Kidney epithelial cell (primary cell): ENCODE measurements around the gene FBXO47. TPM values are rescaled to one million over a fixed set of nuclear protein-coding genes. Genes with fewer than 3 reads are reported as not detected.

Source experiments
- DNase-seq: peaks from one replicate; pipeline ENCODE4 v3.0.0-alpha.2; 2010; ENCODE audit warnings: low read depth
- H3K27me3 ChIP-seq: 2 replicates; pipeline ENCODE4 v1.6.0; 2011; ENCODE audit warnings: low read length; ENCODE audit not compliant: control insufficient read depth, insufficient read depth
- H3K36me3 ChIP-seq: 2 replicates; pipeline ENCODE4 v1.5.1; 2011; ENCODE audit warnings: low read length; ENCODE audit not compliant: control insufficient read depth, insufficient read depth
- H3K4me3 ChIP-seq: 2 replicates; pipeline ENCODE4 v1.5.1; 2011; ENCODE audit warnings: low read depth, mild to moderate bottlenecking, control low read depth, low read length
- total RNA-seq: library from RNA; depleted of rRNA; stranded (reverse); fragments of >200 nt; gene quantifications from 2 replicates; pipeline ENCODE4 v1.2.3, GENCODE V29; 2015
- TF ChIP-seq, protein P1 (sequence below): IDR thresholded peaks from 2 replicates; pipeline ENCODE4 v1.5.1; 2011; ENCODE audit warnings: mild to moderate bottlenecking, moderate library complexity, low read length, control low read depth, inconsistent platforms; ENCODE audit not compliant: insufficient read depth, poor library complexity, severe bottlenecking

The FBXO47 gene
- total RNA-seq, 1 donor from 2014 or later: not detected

DNA sequence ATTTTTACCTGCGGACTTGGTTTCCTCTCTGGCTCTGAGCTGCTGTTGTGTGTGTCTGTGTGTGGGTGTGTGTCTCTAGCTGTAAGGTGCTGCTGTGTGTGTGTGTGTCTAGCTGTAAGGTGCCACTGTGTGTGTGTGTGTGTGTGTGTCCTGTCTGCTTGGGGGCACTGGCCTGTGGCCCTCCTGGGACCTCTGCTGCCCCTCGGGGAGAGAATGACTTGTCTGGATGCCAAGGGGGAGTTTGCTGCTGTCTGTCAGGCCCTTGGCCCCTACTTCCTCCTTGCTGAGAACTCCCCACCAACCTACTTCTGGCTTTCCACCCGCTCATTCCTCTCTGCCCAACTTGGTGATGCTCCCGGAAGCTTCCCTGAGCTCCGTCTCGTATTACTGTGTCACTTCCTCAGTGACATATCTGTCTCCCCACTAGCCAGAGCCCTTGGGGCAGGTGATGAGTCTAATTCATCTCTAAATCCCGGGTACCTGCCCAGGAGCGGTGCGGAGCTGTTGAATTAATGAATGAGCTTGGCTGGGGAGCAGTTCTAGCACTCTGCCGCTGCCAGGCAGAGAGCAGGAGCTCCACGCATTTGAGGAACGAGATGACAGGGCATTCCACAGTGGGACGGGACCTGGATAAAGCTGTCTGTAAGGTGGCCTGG, 45.3 kb downstream of the FBXO47 start:
- Histone ChIP-seq H3K27me3 (no peaks in the 10 kb centered on the region), H3K4me3 (no peak overlapping the region), H3K36me3 (peaks cover 4% of the 10 kb centered on the region)
- TF ChIP-seq, protein P1, sequence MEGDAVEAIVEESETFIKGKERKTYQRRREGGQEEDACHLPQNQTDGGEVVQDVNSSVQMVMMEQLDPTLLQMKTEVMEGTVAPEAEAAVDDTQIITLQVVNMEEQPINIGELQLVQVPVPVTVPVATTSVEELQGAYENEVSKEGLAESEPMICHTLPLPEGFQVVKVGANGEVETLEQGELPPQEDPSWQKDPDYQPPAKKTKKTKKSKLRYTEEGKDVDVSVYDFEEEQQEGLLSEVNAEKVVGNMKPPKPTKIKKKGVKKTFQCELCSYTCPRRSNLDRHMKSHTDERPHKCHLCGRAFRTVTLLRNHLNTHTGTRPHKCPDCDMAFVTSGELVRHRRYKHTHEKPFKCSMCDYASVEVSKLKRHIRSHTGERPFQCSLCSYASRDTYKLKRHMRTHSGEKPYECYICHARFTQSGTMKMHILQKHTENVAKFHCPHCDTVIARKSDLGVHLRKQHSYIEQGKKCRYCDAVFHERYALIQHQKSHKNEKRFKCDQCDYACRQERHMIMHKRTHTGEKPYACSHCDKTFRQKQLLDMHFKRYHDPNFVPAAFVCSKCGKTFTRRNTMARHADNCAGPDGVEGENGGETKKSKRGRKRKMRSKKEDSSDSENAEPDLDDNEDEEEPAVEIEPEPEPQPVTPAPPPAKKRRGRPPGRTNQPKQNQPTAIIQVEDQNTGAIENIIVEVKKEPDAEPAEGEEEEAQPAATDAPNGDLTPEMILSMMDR: no peak
- no peak for DNase-seq

DNA sequence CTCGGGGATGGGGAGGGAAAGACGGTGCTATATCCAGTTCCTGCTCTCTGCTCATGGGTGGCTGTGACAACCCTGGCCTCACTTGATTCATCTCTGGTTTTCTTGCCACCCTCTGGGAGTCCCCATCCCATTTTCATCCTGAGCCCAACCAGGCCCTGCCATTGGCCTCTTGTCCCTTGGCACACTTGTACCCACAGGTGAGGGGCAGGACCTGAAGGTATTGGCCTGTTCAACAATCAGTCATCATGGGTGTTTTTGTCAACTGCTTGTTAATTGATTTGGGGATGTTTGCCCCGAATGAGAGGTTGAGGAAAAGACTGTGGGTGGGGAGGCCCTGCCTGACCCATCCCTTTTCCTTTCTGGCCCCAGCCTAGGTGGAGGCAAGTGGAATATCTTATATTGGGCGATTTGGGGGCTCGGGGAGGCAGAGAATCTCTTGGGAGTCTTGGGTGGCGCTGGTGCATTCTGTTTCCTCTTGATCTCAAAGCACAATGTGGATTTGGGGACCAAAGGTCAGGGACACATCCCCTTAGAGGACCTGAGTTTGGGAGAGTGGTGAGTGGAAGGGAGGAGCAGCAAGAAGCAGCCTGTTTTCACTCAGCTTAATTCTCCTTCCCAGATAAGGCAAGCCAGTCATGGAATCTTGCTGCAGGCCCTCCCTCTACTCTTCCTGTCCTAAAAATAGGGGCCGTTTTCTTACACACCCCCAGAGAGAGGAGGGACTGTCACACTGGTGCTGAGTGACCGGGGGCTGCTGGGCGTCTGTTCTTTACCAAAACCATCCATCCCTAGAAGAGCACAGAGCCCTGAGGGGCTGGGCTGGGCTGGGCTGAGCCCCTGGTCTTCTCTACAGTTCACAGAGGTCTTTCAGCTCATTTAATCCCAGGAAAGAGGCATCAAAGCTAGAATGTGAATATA, 46.6 kb downstream of the FBXO47 start:
- no peak for DNase-seq
- Histone ChIP-seq H3K36me3 (peaks cover 4% of the 10 kb centered on the region), H3K27me3 (no peaks in the 10 kb centered on the region), H3K4me3 (no peak overlapping the region)
- TF ChIP-seq, protein P1: no peak

DNA sequence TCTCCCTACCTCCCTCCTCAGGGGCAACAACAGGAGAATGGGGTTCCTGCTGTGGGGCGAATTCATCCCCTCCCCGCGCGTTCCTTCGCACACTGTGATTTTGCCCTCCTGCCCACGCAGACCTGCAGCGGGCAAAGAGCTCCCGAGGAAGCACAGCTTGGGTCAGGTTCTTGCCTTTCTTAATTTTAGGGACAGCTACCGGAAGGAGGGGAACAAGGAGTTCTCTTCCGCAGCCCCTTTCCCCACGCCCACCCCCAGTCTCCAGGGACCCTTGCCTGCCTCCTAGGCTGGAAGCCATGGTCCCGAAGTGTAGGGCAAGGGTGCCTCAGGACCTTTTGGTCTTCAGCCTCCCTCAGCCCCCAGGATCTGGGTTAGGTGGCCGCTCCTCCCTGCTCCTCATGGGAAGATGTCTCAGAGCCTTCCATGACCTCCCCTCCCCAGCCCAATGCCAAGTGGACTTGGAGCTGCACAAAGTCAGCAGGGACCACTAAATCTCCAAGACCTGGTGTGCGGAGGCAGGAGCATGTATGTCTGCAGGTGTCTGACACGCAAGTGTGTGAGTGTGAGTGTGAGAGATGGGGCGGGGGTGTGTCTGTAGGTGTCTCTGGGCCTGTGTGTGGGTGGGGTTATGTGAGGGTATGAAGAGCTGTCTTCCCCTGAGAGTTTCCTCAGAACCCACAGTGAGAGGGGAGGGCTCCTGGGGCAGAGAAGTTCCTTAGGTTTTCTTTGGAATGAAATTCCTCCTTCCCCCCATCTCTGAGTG, 47.7 kb downstream of the FBXO47 start:
- Histone ChIP-seq H3K4me3 (no peak overlapping the region), H3K36me3 (peaks cover 4% of the 10 kb centered on the region), H3K27me3 (no peaks in the 10 kb centered on the region)
- TF ChIP-seq, protein P1: no peak
- no peak for DNase-seq

DNA sequence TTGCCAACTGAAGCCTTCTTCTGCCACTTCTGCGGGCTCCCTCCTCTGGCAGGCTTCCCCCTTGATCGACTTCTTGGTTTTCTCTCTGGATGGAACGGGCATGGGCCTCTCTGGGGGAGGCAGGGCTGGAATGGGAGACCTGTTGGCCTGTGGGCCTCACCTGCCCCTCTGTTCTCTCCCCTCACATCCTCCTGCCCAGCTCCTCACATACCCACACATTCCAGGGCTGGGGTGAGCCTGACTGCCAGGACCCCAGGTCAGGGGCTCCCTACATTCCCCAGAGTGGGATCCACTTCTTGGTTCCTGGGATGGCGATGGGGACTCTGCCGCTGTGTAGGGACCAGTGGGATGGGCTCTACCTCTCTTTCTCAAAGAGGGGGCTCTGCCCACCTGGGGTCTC, 48.3 kb downstream of the FBXO47 start:
- DNase-seq: no peak
- TF ChIP-seq, protein P1: no peak
- H3K27me3 ChIP-seq: no peaks in the 10 kb centered on the region
- H3K4me3 ChIP-seq: no peak overlapping the region
- peaks cover 4% of the 10 kb centered on the region for H3K36me3 ChIP-seq

DNA sequence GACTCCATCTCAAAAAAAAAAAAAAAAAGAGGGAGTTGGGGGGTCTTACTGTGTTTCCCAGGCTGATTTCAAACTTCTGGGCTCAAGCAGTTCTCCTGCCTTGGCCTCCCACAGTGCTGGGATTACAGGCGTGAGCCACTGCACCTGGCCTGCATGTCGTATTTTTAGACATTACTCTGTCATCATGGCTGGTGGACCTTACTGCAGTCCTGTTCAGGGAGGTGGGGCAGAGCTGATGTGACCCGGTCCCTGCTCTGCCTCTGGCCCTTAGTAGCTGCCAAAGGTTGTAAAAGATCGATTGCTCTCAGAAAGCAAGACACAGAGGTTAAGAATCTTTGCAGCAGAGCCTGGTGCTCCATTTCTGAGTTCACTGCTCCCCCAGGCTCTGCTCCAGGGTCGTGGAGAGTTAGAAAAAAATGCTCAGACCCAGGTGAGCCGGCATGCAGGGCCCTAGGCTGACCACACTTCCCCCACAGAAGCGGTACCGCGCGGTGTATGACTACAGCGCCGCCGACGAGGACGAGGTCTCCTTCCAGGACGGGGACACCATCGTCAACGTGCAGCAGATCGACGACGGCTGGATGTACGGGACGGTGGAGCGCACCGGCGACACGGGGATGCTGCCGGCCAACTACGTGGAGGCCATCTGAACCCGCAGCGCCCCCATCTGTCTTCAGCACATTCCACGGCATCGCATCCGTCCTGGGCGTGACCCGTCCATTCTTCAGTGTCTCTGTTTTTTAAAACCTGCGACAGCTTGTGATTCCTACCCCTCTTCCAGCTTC, 48.9 kb downstream of the FBXO47 start:
- TF ChIP-seq, protein P1: no peak
- H3K27me3 ChIP-seq: no peaks in the 10 kb centered on the region
- DNase-seq: no peak
- H3K36me3 ChIP-seq: peaks cover 4% of the 10 kb centered on the region
- no peak overlapping the region for H3K4me3 ChIP-seq
